ENCODE measurements around the gene FCGR3B.
"Not testable (repeated sequence)": the region's sequence is repeated elsewhere in the genome, so short reads cannot be mapped to it uniquely, and the experiment has no call there.

GRCh38 chr1:161606541-161607336, 24.2 kb downstream of the FCGR3B start:
- TF ChIP-seq CTCF (conservative IDR thresholded peaks at IDR 0.05; ENCODE audit: low read depth, low read length); EZH2 (IDR thresholded peaks at IDR 0.05; ENCODE audit: low read length, unreplicated experiment); EZH2phosphoT487 (IDR thresholded peaks at IDR 0.05; ENCODE audit: borderline replicate concordance, low read length): not testable (repeated sequence)
